CD14-positive monocyte (primary cell): ENCODE data around the gene PBX4. TPM values are rescaled to one million over a fixed set of nuclear protein-coding genes. Genes with fewer than 3 reads are reported as not detected.

Source experiments
- DNase-seq, 3 donors: peaks; one replicate each; pipeline ENCODE4 v3.0.0-alpha.2; 2011 to 2022
- H2AFZ ChIP-seq: 2 replicates; pipeline ENCODE4 v1.6.0; 2012; ENCODE audit warnings: mild to moderate bottlenecking, low read depth, low read length, inconsistent platforms; ENCODE audit not compliant: insufficient read depth, poor library complexity, severe bottlenecking
- H3K27ac ChIP-seq, 2 donors: 1 replicate in 1 of 2; 2 replicates in 1 of 2; pipeline ENCODE4 v1.5.1; 2012 to 2013; ENCODE audit warnings: low read length in 2 of 2, control low read depth in 1 of 2, inconsistent platforms in 1 of 2, low read depth in 1 of 2, mild to moderate bottlenecking in 1 of 2
- H3K27me3 ChIP-seq, 2 donors: one replicate each; pipeline versions ENCODE4 v1.6.0 to v1.6.1; 2011 to 2013; ENCODE audit warnings: low read length in 2 of 2; ENCODE audit not compliant: control insufficient read depth in 2 of 2, insufficient read depth in 2 of 2
- H3K36me3 ChIP-seq, 2 donors: replicated peaks in 1 of 2; 1 replicate in 1 of 2; 2 replicates in 1 of 2; pipeline versions ENCODE4 v1.5.1 to v1.6.1; 2012 to 2013; ENCODE audit warnings: low read length in 2 of 2, control low read depth in 1 of 2, inconsistent platforms in 1 of 2, mild to moderate bottlenecking in 1 of 2; ENCODE audit not compliant: insufficient read depth in 2 of 2, control insufficient read depth in 1 of 2
- H3K4me1 ChIP-seq, 2 donors: 1 replicate in 1 of 2; 2 replicates in 1 of 2; pipeline versions ENCODE4 v1.5.1 to v1.6.1; 2012 to 2013; ENCODE audit warnings: low read length in 2 of 2, control low read depth in 1 of 2, inconsistent platforms in 1 of 2, mild to moderate bottlenecking in 1 of 2, moderate library complexity in 1 of 2; ENCODE audit not compliant: insufficient read depth in 2 of 2, control insufficient read depth in 1 of 2
- H3K4me2 ChIP-seq: replicated peaks from 2 replicates; pipeline ENCODE3; 2012; ENCODE audit warnings: low read length, moderate library complexity, mild to moderate bottlenecking; ENCODE audit not compliant: poor library complexity, severe bottlenecking; ENCODE audit errors: extremely low read depth
- H3K4me3 ChIP-seq, 3 experiments: fragments of 200-600 bp in 1 of 3; sonication (generic) in 1 of 3; replicated peaks in 1 of 3; 1 replicate in 2 of 3; 2 replicates in 1 of 3; pipeline ENCODE4 v1.5.1; 2011 to 2013; ENCODE audit warnings: low read length in 3 of 3, mild to moderate bottlenecking in 3 of 3, control low read depth in 2 of 3, low read depth in 2 of 3, inconsistent platforms in 1 of 3, moderate library complexity in 1 of 3
- H3K79me2 ChIP-seq: 2 replicates; pipeline ENCODE4 v1.6.0; 2012; ENCODE audit warnings: mild to moderate bottlenecking, control low read depth, inconsistent platforms, low read length, moderate library complexity; ENCODE audit not compliant: insufficient read depth
- H3K9ac ChIP-seq: 2 replicates; pipeline ENCODE4 v1.6.0; 2017; ENCODE audit warnings: low read length, mild to moderate bottlenecking; ENCODE audit not compliant: insufficient read depth, poor library complexity, severe bottlenecking
- H3K9me3 ChIP-seq, 2 donors: replicated peaks in 1 of 2; 1 replicate in 1 of 2; 2 replicates in 1 of 2; pipeline versions ENCODE4 v1.5.1 to v1.6.1; 2012 to 2013; ENCODE audit warnings: low read length in 2 of 2, control low read depth in 1 of 2; ENCODE audit not compliant: control insufficient read depth in 1 of 2, insufficient read depth in 1 of 2
- H4K20me1 ChIP-seq: 2 replicates; pipeline ENCODE4 v1.6.0; 2012; ENCODE audit warnings: mild to moderate bottlenecking, low read length, control low read depth, moderate library complexity; ENCODE audit not compliant: insufficient read depth
- H3K27ac Mint-ChIP-seq, 7 donors: one replicate each; pipeline ENCODE4 v1.8.0; 2020; ENCODE audit warnings: mild to moderate bottlenecking in 7 of 7, mixed read lengths in 7 of 7, moderate library complexity in 6 of 7, inconsistent platforms in 2 of 7
- H3K27me3 Mint-ChIP-seq, 3 donors: one replicate each; pipeline ENCODE4 v1.8.0; 2021 to 2022; ENCODE audit warnings: low read depth in 3 of 3, mild to moderate bottlenecking in 3 of 3, mixed read lengths in 3 of 3, moderate library complexity in 3 of 3, inconsistent platforms in 1 of 3
- H3K36me3 Mint-ChIP-seq, 2 donors: one replicate each; pipeline ENCODE4 v1.8.0; 2020; ENCODE audit warnings: mixed read lengths in 2 of 2, inconsistent platforms in 1 of 2, mild to moderate bottlenecking in 1 of 2
- H3K4me1 Mint-ChIP-seq: one replicate; pipeline ENCODE4 v1.8.0; 2020; ENCODE audit warnings: mild to moderate bottlenecking, mixed read lengths
- H3K4me3 Mint-ChIP-seq, 2 donors: one replicate each; pipeline ENCODE4 v1.8.0; 2020; ENCODE audit warnings: mild to moderate bottlenecking in 2 of 2, mixed read lengths in 2 of 2, moderate library complexity in 1 of 2
- H3K9me3 Mint-ChIP-seq, 7 donors: one replicate each; pipeline ENCODE4 v1.8.0; 2020 to 2022; ENCODE audit warnings: mixed read lengths in 7 of 7, mild to moderate bottlenecking in 6 of 7, moderate library complexity in 6 of 7, inconsistent platforms in 2 of 7
- WGBS: methylation state at CpG from one replicate; pipeline ENCODE4 v1.1.5; 2013; ENCODE audit warnings: missing lambda C conversion rate; ENCODE audit not compliant: insufficient coverage; 5-methylcytosine and 5-hydroxymethylcytosine counted together
- intact Hi-C, 2 donors: fragments of 100-400 bp; cut with micrococcal nuclease; formaldehyde crosslinking; loops; one replicate each; pipeline versions ENCODE4 v1.15.0 to v1.15.1; 2023
- polyA plus RNA-seq, 3 donors: library from polyadenylated mRNA; depleted of rRNA in 1 of 3; unstranded in 2 of 3; stranded (reverse) in 1 of 3; fragments of 300-500 nt in 2 of 3; fragments of >200 nt in 1 of 3; fragmentation: Illumina TruSeq in 2 of 3; gene quantifications; 1 replicate in 2 of 3; 2 replicates in 1 of 3; pipeline ENCODE4 v1.2.3, GENCODE V29; 2012 to 2021
- TF ChIP-seq, protein P1 (sequence below): fragments of 200-600 bp; IDR thresholded peaks from one replicate; pipeline ENCODE4 v1.8.0; 2022; ENCODE audit warnings: antibody characterized with exemption, mild to moderate bottlenecking

The PBX4 gene
- polyA plus RNA-seq, 3 donors = 2.4 TPM; not detected in 2

GRCh38 chr19:19597809-19598306, 20.6 kb downstream of the PBX4 start:
- intact Hi-C loops = no loop called here
- Histone ChIP-seq H3K27ac (no peak overlapping the region), H3K9ac (no peak overlapping the region), H3K36me3 (no peaks in the 10 kb centered on the region), H3K27me3 (no peaks in the 10 kb centered on the region), H3K4me3 (no peak overlapping the region), H3K4me2 (no peak overlapping the region), H4K20me1 (no peaks in the 10 kb centered on the region), H3K79me2 (no peaks in the 10 kb centered on the region), H3K9me3 (no peaks in the 10 kb centered on the region), H2AFZ (no peak overlapping the region), H3K4me1 (peaks cover 12 to 13% of the 10 kb centered on the region in 2 donors)
- peak overlapping the region in 1 of 2 donors; percentile 18 for H3K4me3 Mint-ChIP-seq
- H3K27me3 Mint-ChIP-seq = no peaks in the 10 kb centered on the region
- TF ChIP-seq, protein P1, sequence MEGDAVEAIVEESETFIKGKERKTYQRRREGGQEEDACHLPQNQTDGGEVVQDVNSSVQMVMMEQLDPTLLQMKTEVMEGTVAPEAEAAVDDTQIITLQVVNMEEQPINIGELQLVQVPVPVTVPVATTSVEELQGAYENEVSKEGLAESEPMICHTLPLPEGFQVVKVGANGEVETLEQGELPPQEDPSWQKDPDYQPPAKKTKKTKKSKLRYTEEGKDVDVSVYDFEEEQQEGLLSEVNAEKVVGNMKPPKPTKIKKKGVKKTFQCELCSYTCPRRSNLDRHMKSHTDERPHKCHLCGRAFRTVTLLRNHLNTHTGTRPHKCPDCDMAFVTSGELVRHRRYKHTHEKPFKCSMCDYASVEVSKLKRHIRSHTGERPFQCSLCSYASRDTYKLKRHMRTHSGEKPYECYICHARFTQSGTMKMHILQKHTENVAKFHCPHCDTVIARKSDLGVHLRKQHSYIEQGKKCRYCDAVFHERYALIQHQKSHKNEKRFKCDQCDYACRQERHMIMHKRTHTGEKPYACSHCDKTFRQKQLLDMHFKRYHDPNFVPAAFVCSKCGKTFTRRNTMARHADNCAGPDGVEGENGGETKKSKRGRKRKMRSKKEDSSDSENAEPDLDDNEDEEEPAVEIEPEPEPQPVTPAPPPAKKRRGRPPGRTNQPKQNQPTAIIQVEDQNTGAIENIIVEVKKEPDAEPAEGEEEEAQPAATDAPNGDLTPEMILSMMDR = no peak
- H3K9me3 Mint-ChIP-seq = peaks cover 0 to 4% (median 0%) of the 10 kb centered on the region in 7 donors
- DNase-seq = peak in 2 of 3 donors; percentile 21 to 57
- 90% methylated on average over 3 of the region's 8 CpGs for WGBS
- H3K27ac Mint-ChIP-seq = peak overlapping the region in 1 of 7 donors; percentile 77
- no peaks in the 10 kb centered on the region for H3K36me3 Mint-ChIP-seq
- H3K4me1 Mint-ChIP-seq = peaks cover 11% of the 10 kb centered on the region

DNA sequence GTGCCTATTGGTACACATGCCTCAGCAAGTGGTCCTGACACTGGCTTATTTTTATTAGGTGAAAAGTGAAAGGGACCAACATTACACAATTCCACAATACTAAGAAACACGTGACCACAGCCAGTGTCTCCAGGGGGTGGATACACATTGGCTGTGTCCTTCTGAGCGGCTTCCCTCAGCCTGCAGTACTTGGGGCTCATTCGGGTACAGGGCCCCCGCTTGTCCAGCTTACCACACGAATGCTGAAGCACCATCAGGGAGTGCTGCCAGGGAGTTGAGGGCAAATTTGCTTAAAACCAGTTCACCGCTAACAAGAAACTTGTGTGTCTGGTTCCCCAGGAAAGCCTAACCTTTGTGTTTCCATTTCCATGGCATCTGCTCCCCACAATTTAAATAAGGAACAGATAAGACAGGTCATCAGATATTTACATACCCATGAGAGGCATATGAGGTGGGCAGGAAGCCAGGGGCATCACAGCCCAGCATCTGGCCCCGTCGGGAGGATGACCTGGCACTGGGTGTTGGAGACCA, 23.3 kb downstream of the PBX4 start:
- no peaks in the 10 kb centered on the region for H3K27me3 Mint-ChIP-seq
- Histone ChIP-seq H3K9ac (no peak overlapping the region), H4K20me1 (no peaks in the 10 kb centered on the region), H3K36me3 (no peaks in the 10 kb centered on the region), H3K79me2 (no peaks in the 10 kb centered on the region), H2AFZ (no peak overlapping the region), H3K4me3 (no peak overlapping the region), H3K27me3 (no peaks in the 10 kb centered on the region), H3K4me1 (peaks cover 27 to 29% of the 10 kb centered on the region in 2 donors), H3K9me3 (no peaks in the 10 kb centered on the region), H3K27ac (peak overlapping the region; percentile 16 to 51), H3K4me2 (no peak overlapping the region)
- 72% methylated on average over 3 of the region's 8 CpGs for WGBS
- H3K9me3 Mint-ChIP-seq = peaks cover 0 to 7% (median 0%) of the 10 kb centered on the region in 7 donors
- intact Hi-C loops = no loop called here
- peaks cover 21% of the 10 kb centered on the region for H3K4me1 Mint-ChIP-seq
- peak overlapping the region in 5 of 7 donors; percentile 25 to 70 (median 40) for H3K27ac Mint-ChIP-seq
- peak; percentile 54 to 75 (median 55) for DNase-seq
- TF ChIP-seq, protein P1 = no peak
- H3K4me3 Mint-ChIP-seq = no peak overlapping the region
- no peaks in the 10 kb centered on the region for H3K36me3 Mint-ChIP-seq
